ENCODE measurements around the gene VAMP2.
"Not testable (repeated sequence)": the region's sequence is repeated elsewhere in the genome, so short reads cannot be mapped to it uniquely, and the experiment has no call there.

The VAMP2 gene

GRCh38 chr17:8176197-8176940 lies 13.6 kb upstream of the VAMP2 start, which contains the start of gene TMEM107:
Gene TMEM107, minus strand, starts transcription at chr17:8176380. Its CDS starts 94 bp downstream, at chr17:8176286.
- peak in 11 of 14 donors; percentile 37 to 77 (median 59) for DNase-seq

DNA sequence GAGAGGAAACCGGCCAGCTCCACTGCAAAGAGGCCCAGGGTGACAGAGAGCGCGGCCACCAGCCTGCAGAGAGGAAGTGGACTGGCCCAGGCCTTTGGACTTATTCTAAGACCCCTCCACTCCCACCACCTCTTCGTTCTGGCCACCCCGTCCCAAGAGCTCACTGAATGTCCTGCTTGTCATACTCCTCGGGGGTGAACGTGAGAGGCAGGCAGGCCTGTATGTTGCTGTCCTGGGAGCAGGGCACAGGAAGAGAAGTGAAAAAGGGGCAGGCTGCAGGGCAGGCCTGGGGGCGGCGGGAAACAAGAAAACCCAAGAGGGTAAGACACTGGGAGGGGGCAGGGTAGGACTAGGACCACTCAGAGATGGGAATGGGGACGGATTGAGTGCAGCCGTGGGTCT lies 13.0 kb upstream of the VAMP2 start:
- DNase-seq = peak in 4 of 14 donors; percentile 37 to 63 (median 54)

DNA sequence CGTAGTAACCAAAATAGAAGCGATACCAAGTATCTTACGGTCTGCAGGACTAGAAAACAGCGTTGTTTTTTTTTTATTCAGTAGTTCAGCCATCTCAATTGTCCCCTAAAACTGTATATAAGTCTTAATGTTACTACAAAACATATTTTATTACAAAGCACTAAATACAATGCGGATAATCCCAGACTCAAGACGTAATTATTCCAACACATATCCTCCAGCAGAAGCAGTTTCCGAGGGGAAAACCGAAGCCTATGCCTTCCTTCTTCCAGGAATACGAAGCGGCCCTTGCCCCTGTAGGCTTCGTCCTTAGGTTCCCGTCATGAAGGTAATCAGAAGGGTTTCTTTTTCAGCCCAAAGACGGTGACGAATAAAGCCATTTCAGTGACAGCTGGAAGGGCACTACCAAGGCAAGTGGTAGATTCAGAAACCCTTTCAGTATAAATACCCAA lies 11.1 kb upstream of the VAMP2 start:
- no peak for DNase-seq

DNA sequence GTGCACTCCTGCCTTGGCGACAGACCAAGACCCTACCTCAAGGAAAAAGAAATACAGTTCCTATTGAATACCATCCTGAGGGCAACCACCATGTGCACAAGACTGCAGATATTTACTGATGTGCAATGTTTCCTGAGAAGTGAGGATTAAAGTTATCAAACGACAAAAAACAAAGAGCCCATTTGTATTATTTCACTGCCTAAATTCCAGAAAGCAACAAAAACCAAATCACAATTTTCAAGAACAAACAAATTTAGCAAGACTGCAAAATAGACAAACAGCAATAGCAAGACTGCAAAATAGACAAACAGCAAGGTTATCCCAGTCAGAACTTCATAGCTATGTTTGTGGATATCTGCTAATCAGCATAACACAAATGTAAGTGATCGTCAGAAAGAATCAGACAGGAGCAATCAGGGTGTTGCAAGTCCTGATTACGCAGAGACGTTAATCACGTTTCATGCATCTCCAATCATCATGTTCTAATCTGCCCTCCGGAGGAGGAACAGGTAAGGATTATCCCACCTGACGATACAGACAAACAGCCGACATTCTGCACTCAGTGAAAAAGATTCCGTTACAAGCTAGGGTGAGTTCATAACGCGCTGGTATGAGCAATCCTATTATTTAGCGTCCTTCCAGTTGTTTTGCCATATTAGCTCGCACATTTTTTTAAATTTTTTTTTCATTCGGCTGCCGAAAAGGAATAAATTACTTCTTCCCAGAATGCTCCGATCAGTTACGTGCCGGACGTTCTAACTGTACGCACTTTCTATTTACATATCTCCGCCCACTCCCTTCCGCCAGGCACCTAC lies 10.5 kb upstream of the VAMP2 start:
- peak in 12 of 14 donors; percentile 58 to 98 (median 81) for DNase-seq

GRCh38 chr17:8170186-8170585 lies 7.4 kb upstream of the VAMP2 start:
- DNase-seq = not testable (repeated sequence)

DNA sequence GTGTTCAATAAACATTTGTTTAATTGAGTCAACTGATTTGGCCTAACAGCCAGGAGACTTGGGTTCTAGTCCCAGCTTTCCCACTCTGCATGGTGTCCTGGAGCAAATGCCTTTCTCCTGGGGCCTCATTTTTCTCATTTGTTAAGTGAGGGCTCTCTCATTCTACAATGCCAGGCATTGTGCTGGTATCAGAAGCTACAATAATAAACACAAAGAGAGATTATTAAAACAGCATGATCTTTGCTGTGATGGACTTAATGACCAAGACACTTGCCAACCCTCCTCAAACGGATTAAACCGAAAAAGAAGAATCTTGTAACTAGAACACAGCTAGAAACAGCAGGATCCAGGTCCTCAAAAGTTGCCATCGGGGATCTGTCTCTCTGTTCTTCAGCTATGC lies 4.8 kb upstream of the VAMP2 start:
- no peak for DNase-seq

- no peak for DNase-seq
These were observed 4.0 kb upstream of the VAMP2 start for GRCh38 chr17:8166731-8167130.

DNA sequence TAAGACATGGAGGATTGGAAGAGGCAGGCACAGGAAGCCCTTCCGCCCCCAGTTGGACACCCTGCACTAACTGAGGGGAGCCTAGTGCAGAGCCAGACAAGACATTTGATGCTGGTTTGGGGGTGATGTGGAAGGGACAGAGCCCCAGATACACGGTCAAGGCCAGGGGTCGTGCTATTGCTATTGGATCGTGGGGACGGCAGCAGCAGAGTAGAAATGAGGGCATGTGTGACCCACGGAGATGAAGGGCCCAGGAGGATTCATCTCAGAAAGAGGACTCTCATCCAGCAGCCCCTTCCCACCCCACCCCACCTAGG lies 2.0 kb upstream of the VAMP2 start:
- no peak for DNase-seq

GRCh38 chr17:8163978-8164814 lies 1.4 kb upstream of the VAMP2 start:
- DNase-seq = peak in 9 of 14 donors; percentile 38 to 71 (median 55)

DNA sequence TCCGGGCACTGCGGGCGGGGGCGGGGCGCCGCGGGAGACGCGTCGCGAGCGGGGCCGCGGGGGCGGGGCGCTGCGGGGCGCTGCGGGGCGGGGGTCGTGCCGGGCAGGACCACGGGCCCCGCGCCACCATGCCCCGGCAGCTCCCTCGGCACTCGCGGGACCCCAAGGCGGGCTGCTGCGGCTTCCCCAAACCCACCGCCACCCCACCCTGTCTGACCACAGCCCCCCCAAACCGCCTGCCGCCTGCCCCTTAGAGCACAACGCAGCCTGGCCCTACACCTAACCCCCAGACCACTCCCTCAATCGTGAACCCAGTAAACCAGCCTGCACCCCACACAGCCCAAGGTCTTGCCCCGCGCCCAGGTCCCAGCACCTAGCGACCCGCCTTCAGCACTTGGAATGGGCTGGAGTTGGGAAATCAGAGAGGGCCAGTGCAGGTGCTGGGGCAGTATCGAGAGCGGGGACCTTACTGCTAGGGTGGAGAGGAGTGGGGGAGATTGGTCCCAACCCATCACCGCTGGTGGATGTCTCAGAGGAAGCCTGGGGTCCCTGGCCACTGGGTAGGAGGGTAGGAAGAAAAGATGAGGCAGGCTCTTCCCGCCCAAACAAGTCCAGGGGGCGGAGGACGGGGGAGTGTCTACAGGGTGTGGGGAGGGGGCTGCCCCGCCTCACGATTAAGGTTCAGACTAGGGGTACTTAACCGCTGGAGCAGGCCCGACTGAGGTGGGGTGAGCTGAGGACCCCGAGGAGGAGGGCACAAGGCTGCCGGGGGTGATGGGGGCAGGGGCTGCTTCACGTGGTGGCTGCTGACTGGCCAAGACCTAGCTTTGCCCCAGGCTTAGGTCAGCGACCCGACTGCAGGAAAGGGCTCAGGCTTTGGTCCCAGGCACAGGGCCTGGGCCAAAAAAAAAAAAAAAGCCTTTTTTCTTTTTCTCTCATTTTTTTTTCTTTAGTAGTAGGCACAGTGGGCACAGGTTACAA lies 539 bp upstream of the VAMP2 start:
- peak in 7 of 14 donors; percentile 38 to 74 (median 64) for DNase-seq

- DNase-seq = no peak
These were observed 1.2 kb downstream of the VAMP2 start for GRCh38 chr17:8161289-8162232.

GRCh38 chr17:8160741-8161221 lies 2.0 kb downstream of the VAMP2 start:
- DNase-seq = no peak

- DNase-seq = no peak
These were observed 2.5 kb downstream of the VAMP2 start for GRCh38 chr17:8160224-8160577.

DNA sequence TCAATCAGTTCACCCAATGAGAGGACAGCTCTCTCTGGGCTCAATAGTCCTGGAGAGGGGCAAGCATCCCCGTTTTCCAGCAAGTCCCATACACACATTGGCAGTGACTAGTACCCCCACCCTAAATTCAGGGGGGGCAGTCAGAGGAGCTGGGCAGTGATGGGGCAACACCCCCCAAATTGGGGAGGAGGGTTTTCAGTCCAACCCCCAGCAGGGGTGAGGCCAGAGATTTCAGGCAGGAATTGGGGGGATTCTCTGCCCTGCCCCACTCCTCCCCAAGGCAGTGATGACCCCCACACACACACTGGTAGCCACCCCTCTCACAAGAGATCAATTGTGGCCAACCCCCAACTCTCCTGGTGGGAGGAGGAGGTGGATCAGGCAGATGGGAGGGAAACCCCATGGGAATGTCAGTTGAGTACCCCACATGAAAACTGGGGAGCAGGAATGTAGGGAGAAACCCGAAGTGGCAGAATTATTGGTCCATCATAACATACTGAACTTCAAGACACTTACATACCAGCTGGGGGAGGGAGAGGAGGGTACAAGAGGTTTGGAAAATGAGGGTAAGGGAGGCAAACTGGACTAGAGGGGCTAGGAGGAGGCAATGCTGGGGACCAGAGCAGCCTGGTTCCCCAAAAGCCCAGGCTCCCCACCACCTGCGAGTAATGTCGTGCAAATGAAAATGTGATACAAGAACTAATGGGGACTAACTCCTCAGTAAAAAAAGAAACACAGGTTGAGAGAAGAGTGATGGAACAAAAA lies 3.1 kb downstream of the VAMP2 start:
- no peak for DNase-seq

DNA sequence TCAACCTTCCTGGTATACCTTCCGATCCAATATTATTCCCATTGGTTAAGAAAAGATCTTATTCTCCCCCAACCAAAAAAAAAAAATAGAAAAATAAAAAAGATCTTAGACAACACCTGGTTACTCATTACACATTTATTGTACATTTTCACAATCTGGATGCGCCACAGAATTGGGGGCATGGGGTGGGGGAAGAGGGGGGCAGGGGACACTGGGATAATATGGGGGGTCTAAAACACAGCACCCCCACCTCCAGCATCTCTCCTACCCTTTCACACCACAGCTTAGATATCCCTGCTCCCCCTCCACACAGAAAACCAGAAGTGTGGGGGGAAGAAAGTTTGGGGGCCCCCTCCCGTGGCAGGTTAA lies 3.7 kb downstream of the VAMP2 start:
- no peak for DNase-seq

DNA sequence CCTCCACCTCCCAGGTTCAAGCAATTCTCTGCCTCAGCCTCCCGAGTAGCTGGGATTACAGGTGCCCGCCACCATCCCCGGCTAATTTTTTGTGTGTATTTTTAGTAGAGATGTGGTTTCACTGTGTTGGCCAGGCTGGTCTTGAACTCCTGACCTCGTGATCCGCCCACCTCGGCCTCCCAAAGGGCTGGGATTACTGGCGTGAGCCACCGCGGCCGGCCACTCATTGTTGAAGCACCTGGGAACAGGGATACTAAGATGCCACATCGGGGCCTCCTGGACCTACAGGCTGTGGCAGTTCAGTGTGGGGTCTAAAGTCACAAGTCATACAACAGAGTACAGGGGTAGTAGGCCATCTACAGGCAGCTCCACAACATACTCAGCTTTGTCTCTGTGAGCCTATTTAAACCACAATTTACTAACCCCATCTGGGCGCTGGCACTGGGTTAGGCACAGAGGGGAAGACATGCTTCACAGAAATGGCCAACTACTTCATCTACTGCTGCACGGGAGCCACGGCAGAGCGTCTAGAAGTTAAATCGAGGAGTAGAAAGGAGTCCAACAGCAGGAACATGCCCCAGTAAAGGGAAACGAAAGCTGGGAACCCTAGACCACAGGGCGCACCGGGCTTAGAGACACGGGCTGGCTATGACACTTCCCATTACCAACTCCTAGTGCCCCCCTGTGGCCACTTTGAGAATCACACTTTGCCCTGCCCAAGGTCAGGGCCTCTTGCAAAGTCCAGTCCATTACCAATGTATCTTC lies 4.3 kb downstream of the VAMP2 start:
- peak in 13 of 14 donors; percentile 29 to 86 (median 78) for DNase-seq

DNA sequence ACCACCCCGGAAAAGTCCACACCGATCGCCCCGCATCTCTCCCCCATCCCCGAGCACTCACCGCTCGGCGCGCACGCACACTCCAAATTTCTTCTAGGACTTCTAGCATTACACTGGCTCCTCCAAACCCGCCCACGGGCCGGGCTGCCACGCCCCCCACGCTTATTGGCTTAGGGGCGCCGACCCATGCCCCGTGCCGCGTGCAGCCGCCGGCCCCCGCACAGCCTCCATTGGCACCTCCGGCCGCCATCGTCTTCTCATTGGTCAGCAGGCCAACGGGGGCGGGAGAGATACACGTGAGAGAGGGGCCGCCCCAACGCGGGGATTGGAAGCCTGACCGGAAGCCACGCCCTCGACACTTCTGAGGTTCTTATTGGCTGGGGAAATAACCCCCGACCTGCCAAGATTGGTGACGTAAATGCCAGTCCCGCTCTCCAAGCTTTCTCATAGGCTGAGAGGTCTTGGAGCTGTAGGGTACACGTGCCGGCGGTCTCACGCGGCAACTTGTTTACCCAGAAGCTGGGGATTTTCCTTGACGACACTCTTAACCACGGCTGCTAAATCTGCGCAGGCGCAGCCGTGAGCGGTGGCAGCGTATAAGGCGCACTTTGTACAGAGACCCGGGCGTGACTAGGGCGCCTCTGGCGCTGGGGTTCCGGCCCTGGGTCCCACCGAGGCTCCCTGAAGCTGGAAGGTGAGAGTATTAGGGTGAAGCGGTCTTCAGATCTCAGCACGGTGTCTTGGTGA lies 6.3 kb downstream of the VAMP2 start:
- DNase-seq = peak; percentile 97 to 100 (median 99)

GRCh38 chr17:8155996-8156245 lies 6.8 kb downstream of the VAMP2 start:
- DNase-seq = no peak

All from C1 segment of cervical spinal cord (tissue), 14 donors.